HFFc6 (cell line): ENCODE results near the gene PDE2A. TPM values are rescaled to one million over a fixed set of nuclear protein-coding genes. Genes with fewer than 3 reads are reported as not detected.
A peak's percentile ranks its signal among the peaks of the same experiment; 100 is the strongest.

Experiments used
- DNase-seq: peaks from one replicate; pipeline ENCODE4 v3.0.0-alpha.2; 2018
- H3K27ac Mint-ChIP-seq: 2 replicates; pipeline ENCODE4 v1.8.0; 2020; ENCODE audit warnings: mild to moderate bottlenecking, mixed read lengths
- H3K27me3 Mint-ChIP-seq: 2 replicates; pipeline ENCODE4 v1.8.0; 2021; ENCODE audit warnings: mild to moderate bottlenecking, moderate library complexity, mixed read lengths; ENCODE audit not compliant: insufficient read depth
- H3K36me3 Mint-ChIP-seq: 2 replicates; pipeline ENCODE4 v1.8.0; 2021; ENCODE audit warnings: low read depth, mixed read lengths
- H3K4me1 Mint-ChIP-seq: 2 replicates; pipeline ENCODE4 v1.8.0; 2020; ENCODE audit warnings: low read depth, mixed read lengths
- H3K4me3 Mint-ChIP-seq: 2 replicates; pipeline ENCODE4 v1.8.0; 2020; ENCODE audit warnings: mild to moderate bottlenecking, moderate library complexity, mixed read lengths
- H3K9me3 Mint-ChIP-seq: 2 replicates; pipeline ENCODE4 v1.8.0; 2020; ENCODE audit warnings: mild to moderate bottlenecking, mixed read lengths
- total RNA-seq, 6 experiments: library from RNA; stranded (reverse); fragmentation: NEBNext Ultra II Directional; extraction: Animal tissue kit (Norgen Biotek cat#: 25700); gene quantifications; 2 replicates in 1 of 6; 3 replicates in 5 of 6; pipeline ENCODE4 v1.2.3, GENCODE V29; 2021
- TF ChIP-seq, protein P1 (sequence below): fragments of 200-600 bp; sonication (generic); IDR thresholded peaks from 2 replicates; pipeline ENCODE4 v1.5.0; 2021; ENCODE audit warnings: antibody characterized with exemption, mild to moderate bottlenecking

PDE2A gene
- total RNA-seq, 6 experiments from 2014 or later: 0.07 to 0.57 (median 0.40) TPM

DNA sequence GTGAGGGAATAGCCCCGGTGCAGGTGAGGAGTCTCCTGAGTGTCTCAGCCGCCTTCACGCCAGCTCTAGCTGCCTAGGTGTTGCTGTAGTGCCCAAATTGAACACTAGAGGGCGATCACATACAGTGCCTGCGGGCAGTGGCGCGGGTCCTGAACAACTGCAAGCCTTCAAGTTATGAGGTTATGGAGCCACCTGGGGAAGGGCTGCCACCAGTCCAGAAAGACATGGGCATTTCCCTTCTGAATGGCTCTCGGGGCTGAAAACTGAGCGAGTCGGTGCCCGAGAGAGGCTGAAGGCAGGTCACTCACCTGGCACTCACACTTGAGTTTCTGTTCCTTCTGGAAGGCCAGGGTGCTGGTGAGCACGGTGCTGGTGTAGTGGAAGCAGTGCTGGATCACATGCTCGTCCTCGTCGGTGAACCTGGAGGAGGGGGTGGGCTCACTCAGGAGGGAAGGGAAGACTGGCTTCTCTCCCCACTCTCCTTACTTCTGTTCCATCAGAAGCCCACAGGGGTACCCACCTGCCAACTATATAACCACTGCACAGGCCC lies 88.4 kb downstream of the PDE2A start:
- Mint-ChIP-seq H3K4me3 (no peak overlapping the region), H3K4me1 (no peaks in the 10 kb centered on the region), H3K36me3 (no peaks in the 10 kb centered on the region), H3K9me3 (no peaks in the 10 kb centered on the region), H3K27me3 (peaks cover 55% of the 10 kb centered on the region), H3K27ac (no peak overlapping the region)
- TF ChIP-seq, protein P1, sequence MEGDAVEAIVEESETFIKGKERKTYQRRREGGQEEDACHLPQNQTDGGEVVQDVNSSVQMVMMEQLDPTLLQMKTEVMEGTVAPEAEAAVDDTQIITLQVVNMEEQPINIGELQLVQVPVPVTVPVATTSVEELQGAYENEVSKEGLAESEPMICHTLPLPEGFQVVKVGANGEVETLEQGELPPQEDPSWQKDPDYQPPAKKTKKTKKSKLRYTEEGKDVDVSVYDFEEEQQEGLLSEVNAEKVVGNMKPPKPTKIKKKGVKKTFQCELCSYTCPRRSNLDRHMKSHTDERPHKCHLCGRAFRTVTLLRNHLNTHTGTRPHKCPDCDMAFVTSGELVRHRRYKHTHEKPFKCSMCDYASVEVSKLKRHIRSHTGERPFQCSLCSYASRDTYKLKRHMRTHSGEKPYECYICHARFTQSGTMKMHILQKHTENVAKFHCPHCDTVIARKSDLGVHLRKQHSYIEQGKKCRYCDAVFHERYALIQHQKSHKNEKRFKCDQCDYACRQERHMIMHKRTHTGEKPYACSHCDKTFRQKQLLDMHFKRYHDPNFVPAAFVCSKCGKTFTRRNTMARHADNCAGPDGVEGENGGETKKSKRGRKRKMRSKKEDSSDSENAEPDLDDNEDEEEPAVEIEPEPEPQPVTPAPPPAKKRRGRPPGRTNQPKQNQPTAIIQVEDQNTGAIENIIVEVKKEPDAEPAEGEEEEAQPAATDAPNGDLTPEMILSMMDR: peak; percentile 98
- peak; percentile 25 for DNase-seq

DNA sequence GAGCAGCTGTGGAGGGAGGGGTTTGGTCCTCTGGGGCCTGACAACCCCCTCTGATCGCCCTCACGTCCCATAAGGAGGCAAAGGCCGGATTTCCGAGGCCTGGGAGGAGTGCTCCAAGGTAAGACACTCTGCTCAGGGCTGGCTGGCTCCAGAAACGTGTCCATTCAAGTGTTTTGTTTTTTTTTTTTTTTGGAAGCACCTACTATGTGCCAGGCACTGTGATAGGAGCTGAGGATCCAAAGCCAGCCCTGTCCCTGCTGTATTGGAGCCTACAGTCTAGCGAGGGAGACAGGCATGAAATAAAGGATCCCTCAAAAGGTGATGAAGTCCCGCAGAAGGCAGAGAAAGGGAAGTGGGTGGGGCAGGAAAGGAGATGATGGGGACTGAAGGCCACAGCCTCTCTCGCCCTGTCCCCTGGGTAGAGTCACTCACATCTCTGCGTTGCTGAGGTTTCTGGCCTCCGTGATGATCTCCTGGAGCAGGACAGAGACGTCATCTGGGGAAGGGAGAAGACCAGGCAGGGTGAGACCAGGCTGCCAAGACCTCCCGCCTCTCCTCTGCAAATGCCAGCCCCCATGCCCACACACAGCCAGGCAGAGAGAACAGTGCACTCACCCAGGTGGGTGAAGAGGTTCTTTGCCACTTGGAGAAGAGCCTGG lies 89.2 kb downstream of the PDE2A start:
- TF ChIP-seq, protein P1: no peak
- Mint-ChIP-seq H3K36me3 (no peaks in the 10 kb centered on the region), H3K4me1 (no peaks in the 10 kb centered on the region), H3K4me3 (no peak overlapping the region), H3K27me3 (peaks cover 58% of the 10 kb centered on the region), H3K9me3 (no peaks in the 10 kb centered on the region), H3K27ac (no peak overlapping the region)
- DNase-seq: no peak

DNA sequence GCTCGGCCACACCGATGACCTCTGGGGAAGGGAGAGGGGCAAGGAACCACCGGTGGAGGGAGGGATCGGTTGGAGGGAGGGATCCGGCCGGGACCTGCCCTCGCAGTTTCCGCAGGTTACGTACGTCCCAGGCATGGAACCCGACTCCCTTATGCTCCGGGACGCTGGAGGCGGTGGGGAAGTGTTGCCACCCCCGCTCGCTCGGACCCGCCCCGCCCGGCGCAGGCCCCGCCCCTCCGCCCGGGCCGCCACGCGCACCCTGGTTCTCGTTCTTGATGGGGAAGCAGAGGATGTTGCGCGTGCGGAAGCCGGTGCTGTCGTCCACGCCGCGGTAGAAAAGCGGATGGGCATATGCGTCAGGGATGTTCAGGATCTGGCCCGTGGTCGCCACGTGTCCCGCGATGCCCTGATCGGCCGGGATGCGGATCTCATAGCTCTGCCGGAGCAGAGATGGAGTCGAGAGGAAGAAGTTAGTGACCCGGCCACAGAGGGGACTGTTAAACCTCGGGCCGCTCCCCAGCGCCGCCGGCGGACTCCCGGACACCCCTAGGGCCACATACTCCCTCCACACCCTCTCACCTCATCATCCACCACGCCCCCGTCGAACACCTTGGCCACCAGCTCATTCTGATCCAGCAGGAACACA lies 89.8 kb downstream of the PDE2A start:
- no peaks in the 10 kb centered on the region for H3K4me1 Mint-ChIP-seq
- DNase-seq: no peak
- H3K36me3 Mint-ChIP-seq: no peaks in the 10 kb centered on the region
- H3K4me3 Mint-ChIP-seq: no peak overlapping the region
- no peaks in the 10 kb centered on the region for H3K9me3 Mint-ChIP-seq
- H3K27ac Mint-ChIP-seq: no peak overlapping the region
- peaks cover 52% of the 10 kb centered on the region for H3K27me3 Mint-ChIP-seq
- TF ChIP-seq, protein P1: no peak

DNA sequence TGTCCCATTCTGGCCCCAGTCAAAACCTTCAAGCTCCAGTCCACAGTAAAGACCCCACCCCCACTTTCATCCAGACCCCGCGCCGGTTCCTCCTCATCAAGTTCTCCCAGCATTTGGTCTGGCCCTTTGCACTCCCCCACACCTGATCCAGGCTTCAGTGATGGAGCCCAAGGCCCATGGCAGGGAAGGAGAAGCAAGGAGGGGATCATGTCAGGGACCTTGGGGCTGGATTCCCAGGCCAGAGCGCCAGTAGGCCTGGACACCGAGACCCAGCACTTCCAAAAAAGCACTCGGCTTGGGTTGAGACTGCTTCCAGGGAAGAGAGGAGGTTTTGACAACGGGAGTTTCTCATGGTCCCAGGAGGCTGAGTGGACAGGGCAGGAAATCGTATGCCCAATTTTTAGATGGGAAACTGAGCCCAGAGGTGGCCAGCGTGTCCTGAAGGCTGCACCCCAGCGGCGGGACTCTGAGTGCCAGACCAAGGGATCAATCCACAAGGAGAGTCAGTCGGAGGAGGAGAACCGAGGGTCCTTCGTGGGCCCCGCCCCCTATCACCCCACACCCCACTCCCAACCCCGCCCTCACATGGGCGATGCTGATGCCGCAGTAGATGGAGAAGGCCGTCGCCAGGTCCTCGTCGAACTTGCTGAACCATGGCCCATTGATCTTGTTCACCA lies 90.5 kb downstream of the PDE2A start:
- no peak for DNase-seq
- Mint-ChIP-seq H3K27me3 (peaks cover 50% of the 10 kb centered on the region), H3K27ac (no peak overlapping the region), H3K36me3 (no peaks in the 10 kb centered on the region), H3K9me3 (no peaks in the 10 kb centered on the region), H3K4me1 (no peaks in the 10 kb centered on the region), H3K4me3 (no peak overlapping the region)
- TF ChIP-seq, protein P1: no peak

DNA sequence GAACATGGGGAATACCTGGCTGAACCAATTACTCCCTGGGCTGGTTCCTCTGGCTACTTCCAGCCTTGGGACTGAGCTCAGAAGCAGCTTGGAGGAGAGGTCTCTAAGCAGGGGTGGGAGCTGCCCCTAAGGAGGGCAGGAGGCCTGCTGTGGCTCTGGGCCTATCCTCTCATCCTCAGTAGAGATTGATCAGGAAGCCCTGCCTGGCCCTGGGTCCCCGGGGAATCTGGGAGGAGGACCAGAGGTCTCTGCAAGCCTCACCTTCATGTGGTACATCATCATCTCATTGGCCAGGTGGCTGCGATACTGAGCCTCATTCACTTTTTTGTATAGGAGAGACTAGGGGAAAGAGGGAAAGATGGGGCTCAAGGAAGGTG lies 91.1 kb downstream of the PDE2A start:
- H3K4me3 Mint-ChIP-seq: no peak overlapping the region
- DNase-seq: no peak
- TF ChIP-seq, protein P1: no peak
- no peaks in the 10 kb centered on the region for H3K9me3 Mint-ChIP-seq
- H3K27ac Mint-ChIP-seq: no peak overlapping the region
- no peaks in the 10 kb centered on the region for H3K36me3 Mint-ChIP-seq
- peaks cover 44% of the 10 kb centered on the region for H3K27me3 Mint-ChIP-seq
- no peaks in the 10 kb centered on the region for H3K4me1 Mint-ChIP-seq
